PC-9 (cell line): ENCODE data around the gene PAN3.

Source experiments
- CTCF ChIP-seq: fragments of 200-600 bp; sonication (generic); conservative IDR thresholded peaks from 2 replicates; pipeline ENCODE4 v1.6.1; 2017; ENCODE audit warnings: mixed run types, antibody characterized with exemption, mild to moderate bottlenecking, moderate library complexity
- EZH2 ChIP-seq: fragments of 200-600 bp; sonication (generic); IDR thresholded peaks from 2 replicates; pipeline ENCODE4 v1.8.0; 2017; ENCODE audit warnings: antibody characterized with exemption, low read depth

- 0 out of 2 replicates have a peak, but pooled peaks have one; percentile 17 for TF ChIP-seq CTCF
- no peak for TF ChIP-seq EZH2
Observed at GRCh38 chr13:28199089-28199488, 60.7 kb downstream of the PAN3 start.
